GM10266 (cell line): ENCODE measurements around the gene PDIA5.

Source experiments
- DNase-seq: peaks from one replicate; pipeline ENCODE4 v3.0.0; 2012; ENCODE audit errors: extremely low spot score
- TF ChIP-seq, protein P1 (sequence below): IDR thresholded peaks from 2 replicates; pipeline ENCODE4 v1.5.1; 2012; ENCODE audit warnings: mild to moderate bottlenecking, low read depth; ENCODE audit not compliant: control insufficient read depth, insufficient read depth; ENCODE audit errors: missing control alignments

PDIA5 gene

DNA sequence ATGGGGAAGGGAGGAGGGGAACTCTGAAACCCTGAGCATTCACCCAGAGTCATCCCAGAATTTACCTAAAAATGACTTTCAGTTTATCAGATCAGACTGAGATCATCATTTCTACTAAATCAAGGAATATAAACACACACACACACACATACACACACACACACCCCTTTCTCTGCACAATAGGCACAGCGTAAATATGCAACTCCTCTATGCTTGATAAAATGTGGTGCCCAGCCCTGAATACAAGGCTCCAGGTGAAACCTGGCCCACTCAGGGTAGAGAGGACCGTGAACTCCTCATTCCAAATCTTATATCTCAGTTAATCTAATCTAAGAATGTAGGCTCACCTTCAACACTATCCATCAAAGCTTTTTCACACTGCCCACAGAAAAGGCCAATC, 103.1 kb downstream of the PDIA5 start:
- DNase-seq: no peak

DNA sequence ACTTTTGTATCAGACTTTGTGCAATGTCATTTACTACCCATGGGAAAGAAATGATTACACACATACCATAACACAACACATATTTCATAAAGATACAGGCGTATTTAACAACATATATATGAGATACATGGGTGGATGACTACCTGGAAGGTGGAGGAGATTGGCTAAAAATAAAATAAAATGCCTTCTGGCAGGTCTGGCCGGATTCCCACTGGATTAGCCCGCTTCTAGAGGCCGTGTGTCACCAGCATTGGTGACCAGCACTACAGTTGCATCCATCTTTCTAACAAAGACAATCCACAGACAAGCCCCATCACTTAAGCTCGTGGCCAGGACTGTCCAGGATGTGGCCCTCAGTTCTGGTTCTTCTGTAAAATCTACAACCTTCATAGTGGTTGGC, 114.0 kb downstream of the PDIA5 start:
- no peak for DNase-seq
- TF ChIP-seq, protein P1, sequence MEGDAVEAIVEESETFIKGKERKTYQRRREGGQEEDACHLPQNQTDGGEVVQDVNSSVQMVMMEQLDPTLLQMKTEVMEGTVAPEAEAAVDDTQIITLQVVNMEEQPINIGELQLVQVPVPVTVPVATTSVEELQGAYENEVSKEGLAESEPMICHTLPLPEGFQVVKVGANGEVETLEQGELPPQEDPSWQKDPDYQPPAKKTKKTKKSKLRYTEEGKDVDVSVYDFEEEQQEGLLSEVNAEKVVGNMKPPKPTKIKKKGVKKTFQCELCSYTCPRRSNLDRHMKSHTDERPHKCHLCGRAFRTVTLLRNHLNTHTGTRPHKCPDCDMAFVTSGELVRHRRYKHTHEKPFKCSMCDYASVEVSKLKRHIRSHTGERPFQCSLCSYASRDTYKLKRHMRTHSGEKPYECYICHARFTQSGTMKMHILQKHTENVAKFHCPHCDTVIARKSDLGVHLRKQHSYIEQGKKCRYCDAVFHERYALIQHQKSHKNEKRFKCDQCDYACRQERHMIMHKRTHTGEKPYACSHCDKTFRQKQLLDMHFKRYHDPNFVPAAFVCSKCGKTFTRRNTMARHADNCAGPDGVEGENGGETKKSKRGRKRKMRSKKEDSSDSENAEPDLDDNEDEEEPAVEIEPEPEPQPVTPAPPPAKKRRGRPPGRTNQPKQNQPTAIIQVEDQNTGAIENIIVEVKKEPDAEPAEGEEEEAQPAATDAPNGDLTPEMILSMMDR: no peak

More for the DNA sequence above, 103.1 kb downstream of the PDIA5 start:
- TF ChIP-seq, protein P1: no peak

DNA sequence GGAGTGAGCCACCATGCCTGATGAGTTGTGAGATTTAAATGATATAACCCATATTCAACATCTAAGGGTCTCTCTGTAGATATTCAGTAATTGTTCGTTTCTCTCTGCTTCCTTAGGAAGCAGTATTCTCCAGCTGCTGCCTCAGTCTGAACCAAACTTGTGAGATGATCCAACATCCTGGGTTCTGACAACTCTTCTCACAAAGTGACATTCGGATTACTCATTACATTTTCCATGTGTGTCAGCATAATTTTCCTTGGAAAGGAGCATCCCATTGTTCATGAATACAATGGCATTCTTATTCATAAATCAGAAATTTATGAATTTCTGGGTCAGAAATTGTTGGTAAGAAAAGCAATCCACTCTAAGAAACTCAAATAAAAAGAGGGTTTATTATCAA, 119.9 kb downstream of the PDIA5 start:
- TF ChIP-seq, protein P1: no peak
- DNase-seq: no peak

DNA sequence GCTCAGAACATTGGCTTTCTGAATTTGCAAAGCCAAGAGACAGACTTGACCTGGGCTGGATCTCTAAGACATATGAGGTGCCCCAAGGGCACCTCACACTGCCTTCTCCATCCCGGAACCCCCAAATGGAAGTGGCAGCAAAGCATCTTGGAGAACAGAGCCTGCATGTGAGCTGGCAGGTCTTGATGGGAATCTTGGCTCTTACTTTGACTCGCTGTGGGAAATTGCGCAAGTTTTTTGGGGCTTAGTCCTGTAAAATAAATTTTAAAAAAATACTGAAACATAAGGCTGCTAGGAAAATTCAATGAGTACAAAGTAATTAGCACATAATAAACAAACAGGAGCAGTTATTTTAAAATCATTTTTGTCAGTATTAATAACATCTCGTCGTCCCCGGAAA, 121.2 kb downstream of the PDIA5 start:
- TF ChIP-seq, protein P1: no peak
- DNase-seq: no peak

DNA sequence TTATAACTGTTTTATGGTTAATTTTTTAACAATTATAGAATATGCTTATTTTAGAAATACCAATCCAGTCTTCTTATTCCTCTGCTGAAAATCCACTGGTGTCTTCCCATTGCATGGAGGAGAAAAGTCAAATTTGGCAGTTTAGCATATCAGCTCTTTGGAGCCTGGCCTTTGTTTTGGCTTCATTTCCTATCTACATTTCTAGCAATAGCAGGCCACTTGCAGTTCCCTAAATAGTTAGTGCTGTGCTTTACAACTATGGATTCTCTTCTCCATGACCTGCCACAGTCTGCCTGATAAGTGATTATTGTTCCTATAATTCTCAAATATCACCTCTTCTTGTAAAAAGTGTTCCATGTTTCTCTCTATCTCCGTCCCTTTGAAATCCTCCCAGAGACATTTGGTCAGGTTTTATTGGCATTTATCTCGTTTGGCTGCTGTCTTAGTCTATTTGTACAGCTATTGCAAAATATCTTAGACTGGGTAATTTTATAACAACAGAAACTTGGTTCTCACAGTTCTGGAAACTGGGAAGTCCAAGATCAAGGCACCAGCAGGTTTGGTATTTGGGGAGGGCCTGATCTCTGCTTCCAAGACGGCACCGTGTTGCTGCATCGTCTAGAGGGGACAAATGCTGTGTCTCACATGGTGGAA, 126.8 kb downstream of the PDIA5 start:
- no peak for DNase-seq
- TF ChIP-seq, protein P1: no peak

DNA sequence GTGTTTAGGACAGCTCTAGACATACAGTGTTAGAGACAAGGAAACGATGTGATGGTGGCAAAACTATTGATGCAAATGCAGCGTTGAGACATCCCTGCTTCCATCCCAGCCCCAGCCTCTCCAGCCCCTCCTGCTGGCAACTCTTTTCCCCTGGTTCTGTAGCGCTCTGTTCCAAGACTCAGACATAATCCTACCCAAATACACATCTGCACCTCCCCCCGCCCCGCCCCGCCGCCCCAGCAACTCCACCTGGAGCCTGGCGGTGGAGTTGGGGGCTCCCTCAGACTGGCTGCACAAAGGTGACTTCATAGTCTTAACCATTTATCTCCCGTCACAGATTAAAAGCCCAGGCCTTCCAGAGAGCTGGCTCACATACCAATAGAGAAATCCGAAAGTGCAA, 127.7 kb downstream of the PDIA5 start:
- TF ChIP-seq, protein P1: no peak
- DNase-seq: no peak

DNA sequence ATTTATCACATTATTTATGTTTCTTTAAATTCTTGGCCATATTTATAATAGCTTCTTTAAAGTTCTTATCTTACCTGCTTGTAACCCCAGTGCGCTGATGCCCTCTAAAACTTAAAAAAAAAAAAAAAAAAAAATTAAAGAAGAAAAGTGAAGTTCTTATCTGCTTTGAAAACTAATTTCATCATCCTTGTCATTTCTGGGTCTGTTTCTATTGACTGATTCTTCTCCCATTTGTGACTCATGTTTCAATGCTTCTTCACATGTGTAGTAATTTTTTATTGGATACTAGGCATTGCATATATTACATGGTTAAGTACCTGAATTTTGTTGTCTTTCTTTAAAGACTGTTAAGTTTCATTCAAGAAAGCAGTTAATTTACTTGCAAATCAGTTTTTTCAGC, 131.5 kb downstream of the PDIA5 start:
- TF ChIP-seq, protein P1: no peak
- DNase-seq: no peak
